GM18526 (cell line): ENCODE measurements around the gene STK25.

ENCODE experiments used
- POLR2A ChIP-seq: IDR thresholded peaks from 3 replicates; pipeline ENCODE4 v1.6.1; 2011; ENCODE audit not compliant: insufficient read length; ENCODE audit errors: extremely low read depth

STK25 gene

DNA sequence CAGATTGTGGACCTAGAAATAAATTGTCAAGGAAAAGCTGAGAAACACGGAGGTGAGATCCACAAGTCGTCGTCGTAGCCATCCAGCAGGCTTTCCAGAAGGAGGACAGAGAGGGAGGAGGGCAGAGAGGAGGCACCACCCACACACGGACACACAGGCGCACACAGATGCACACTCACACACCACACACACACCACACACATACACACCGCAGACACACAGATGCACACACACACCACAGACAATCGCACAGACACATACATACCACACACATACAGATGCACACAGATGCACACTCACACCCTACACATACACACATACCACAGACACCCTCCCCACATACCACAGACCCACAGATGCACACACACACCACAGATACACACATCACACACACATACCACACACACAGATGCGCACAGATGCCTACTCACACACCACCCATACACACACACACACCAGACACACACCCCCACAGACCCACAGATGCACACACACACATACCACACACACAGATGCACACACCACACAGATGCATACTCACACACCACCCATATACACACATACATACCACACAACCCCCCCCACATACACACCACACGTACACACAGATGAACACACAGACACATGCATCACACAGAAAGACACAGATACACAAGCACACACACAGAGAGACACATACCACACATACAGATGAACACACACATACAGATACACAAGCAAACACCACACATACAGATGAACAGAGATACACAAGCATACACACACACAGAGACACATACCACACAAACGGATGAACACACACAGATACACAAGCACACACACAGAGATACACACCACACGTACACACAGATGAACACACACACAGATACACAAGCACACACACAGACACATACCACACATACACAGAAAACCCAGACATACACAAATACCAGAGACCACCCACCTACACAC, 37.4 kb upstream of the STK25 start:
- TF ChIP-seq POLR2A, result no peak

DNA sequence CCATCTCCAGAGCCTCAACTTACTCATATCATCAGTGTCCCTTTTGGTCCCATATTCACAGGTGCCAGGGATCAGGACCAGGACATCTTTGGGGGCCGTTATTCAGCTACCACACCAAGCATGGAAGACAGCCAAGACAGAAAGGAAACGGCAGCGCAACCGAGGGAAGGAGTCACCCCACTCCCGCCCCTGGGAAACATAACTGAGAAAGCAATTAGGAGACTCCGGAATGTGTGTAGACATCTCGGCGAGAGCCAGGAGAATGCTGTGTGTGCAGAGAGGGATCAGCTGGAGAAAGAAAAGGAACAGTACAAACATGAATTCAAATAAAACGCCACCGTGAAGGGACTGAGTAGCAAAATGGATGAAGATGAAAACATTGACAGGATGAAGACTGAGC, 36.7 kb upstream of the STK25 start:
- no peak for TF ChIP-seq POLR2A

GRCh38 chr2:241542278-241542605, 33.9 kb upstream of the STK25 start:
- no peak for TF ChIP-seq POLR2A

- no peak for TF ChIP-seq POLR2A
Observed at GRCh38 chr2:241541564-241542277, 33.3 kb upstream of the STK25 start.

- no peak for TF ChIP-seq POLR2A
Observed at GRCh38 chr2:241540771-241541561, 32.6 kb upstream of the STK25 start.

DNA sequence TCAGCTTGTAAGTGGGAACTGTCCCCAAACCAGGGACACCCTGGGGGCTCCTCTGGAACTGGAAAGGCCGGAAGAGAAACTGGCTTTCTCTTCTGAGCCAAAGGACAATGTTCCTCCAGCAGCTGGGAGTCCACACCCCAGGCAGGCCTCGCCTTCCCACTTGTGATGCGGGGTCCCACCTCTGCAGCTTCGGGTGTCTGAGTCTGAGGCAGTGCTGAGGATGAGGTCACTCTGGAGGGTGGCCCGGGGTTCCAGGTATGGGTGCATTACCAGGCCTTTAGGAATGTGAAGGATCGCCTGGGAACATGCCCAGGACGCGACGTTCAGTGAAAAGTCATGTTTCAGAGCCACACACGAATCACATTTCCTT, 32.0 kb upstream of the STK25 start:
- no peak for TF ChIP-seq POLR2A

DNA sequence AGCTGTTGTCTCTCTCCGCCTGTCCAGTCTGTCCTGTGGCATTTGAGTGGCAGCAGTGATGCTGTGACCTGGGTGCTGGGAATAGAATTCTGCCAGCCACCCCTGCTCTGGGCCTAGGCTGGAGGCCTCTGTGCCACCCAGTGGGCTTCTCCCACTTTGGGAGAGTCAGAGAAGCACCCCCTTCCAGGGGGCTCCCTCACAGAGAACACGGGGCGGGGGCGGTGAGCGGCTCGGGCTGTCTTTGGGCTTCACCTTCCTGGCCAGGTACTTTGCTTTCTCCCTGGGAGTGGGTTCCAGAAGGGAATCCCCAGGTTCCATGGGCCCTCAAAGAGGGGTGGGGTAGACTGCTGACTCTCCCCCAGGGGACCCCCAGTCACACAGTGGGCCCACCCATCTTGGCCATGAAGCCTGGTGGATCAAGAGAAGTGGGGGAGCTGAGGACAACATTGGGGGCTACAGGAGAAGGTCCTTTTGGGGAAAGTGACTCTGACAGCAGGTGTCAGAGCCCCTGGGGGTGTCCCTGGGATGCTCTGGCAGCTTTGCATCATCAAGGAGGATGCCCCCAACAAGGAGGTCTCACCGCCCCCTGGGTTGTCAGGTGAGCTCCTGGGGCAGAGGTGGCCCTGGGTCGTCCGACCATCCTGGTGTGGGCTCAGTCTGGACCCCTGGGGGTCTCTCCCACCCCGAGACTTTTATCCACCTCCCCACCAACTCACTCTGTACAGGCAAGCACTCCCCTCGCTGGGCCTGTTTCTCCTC, 31.4 kb upstream of the STK25 start:
- no peak for TF ChIP-seq POLR2A

DNA sequence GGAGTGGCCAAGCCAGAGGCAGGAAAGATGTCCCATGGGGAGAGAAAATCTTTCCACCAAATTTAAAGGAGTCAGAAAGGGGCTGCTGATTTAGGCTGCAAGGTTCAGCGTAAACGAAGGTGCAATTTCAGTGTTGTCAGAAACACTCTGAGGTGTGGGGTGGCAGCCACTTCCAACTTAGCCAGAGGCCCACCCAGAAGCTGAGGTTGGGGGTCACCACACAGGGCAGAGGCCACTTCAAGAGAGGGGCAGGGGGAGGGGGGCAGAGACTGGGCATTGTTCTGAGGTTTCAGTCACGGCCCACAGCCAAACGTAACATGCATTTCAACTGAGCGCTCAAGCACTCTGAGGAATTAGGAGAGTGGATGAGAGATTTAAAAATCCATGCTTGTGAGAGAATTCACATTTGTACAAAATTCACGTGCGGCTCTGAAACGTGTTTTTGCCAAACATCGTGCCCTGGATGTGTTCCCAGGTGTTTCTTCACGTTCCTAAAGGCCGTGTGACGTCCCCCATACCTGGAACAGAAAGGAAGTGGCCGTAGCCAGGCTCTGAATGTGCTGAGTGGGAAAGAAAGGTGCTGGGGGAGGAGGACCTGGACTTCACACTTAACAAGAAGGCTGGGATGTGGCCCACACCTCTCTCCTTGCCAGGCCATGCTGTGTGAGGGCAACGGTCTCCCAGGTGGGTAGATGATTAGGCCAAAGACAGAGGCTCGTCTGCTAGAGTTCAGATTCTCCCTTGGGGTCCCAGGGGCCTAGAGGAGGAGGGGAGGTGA, 30.6 kb upstream of the STK25 start:
- no peak for TF ChIP-seq POLR2A

DNA sequence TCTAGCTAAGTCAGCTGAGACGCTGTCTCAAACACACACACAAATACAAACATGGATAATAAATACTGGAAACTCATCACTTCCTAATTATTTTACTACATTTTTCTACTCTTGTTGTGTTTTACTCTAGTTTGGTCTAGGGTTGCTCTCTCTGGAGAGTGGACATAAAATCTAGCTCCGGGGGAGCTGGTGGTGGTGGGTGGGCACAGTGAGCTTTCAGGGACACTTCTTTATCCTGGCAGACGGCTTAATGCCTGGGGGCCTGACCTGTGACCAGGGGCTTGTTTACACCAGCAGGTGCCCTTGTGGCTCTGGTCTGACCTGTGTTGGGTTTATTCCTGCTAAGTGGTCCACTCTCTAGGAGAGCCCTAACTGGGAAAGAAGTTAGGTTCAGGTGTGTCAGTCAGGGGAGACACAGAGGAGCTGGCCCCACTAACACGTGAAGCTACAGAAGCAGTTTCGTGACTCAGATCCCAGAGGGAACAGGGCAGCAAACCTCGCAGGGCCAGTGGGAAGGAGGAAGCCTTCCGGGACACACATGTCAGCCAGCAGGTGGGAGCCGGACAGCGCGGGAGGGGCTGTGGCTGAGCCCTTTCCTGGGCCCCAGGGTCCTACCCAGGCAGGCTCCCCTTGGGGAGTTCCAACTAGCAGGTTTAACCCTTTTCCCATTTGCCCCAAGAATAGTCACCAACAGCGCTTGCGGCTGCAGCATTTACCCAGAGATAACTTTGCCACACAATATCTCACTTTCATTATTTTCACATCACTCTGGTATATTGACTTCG, 27.7 kb upstream of the STK25 start:
- TF ChIP-seq POLR2A, result no peak

DNA sequence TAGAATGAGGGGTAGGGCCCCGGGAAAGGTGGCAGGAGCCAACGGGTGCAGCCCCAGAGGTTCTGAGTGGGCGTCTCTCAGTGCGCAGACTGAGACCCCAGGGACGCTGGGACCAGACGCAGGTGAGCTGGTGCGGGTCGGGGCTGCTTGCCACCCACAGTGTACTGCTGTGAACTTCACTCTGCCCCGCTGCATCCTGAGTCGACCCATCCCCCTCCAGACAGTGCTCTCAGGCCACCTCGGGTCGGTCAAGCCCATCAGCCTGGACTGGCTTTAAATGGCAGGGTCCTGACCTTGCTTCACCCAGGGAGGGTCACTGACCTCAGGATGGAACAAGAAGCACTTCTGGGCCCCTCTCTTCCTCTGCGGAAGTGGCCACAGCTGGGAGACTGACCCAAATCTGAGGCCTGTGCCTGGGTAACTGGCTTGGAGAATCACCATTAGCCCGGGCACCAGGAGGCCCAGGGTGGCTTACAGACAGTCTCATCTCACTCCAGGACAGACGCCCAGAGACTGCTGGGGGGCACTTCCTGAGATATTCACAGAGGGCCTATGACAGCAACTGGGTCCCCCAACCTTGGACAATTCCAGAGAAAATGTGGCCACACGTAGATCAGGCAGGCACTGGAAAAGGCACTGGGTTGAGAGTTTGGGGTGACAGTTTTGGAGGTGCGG, 26.5 kb upstream of the STK25 start:
- no peak for TF ChIP-seq POLR2A

DNA sequence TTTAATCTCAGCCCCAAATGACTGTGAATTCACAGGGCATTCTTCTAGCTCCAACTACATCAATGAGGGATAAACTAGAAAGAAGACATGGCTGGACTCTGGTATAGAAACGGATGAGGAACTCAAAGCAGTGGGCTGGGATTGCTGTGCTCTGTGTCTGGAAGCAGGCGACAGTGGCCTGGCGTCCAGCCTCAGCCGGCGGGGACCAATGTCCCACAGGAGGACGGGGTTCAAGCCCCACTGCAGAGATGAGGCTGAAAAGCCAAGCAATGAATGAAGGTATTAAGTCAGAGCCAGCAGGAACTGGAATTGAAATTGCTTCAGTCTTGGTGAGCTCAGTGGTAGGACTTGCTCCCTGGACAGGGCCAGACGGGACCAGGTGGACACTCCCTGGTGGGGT, 25.9 kb upstream of the STK25 start:
- TF ChIP-seq POLR2A, result no peak

GRCh38 chr2:241532733-241533601, 24.6 kb upstream of the STK25 start:
- TF ChIP-seq POLR2A, result no peak
